SH-SY5Y (cell line): ENCODE measurements around the gene ARL10.

Source experiments
- GATA2 ChIP-seq: IDR thresholded peaks from 2 replicates; pipeline ENCODE4 v1.6.1; 2011; ENCODE audit warnings: mild to moderate bottlenecking, low read depth, low read length
- GATA3 ChIP-seq: IDR thresholded peaks from 2 replicates; pipeline ENCODE4 v1.6.1; 2011; ENCODE audit warnings: low read depth, mild to moderate bottlenecking, low read length, moderate library complexity

Gene ARL10

DNA sequence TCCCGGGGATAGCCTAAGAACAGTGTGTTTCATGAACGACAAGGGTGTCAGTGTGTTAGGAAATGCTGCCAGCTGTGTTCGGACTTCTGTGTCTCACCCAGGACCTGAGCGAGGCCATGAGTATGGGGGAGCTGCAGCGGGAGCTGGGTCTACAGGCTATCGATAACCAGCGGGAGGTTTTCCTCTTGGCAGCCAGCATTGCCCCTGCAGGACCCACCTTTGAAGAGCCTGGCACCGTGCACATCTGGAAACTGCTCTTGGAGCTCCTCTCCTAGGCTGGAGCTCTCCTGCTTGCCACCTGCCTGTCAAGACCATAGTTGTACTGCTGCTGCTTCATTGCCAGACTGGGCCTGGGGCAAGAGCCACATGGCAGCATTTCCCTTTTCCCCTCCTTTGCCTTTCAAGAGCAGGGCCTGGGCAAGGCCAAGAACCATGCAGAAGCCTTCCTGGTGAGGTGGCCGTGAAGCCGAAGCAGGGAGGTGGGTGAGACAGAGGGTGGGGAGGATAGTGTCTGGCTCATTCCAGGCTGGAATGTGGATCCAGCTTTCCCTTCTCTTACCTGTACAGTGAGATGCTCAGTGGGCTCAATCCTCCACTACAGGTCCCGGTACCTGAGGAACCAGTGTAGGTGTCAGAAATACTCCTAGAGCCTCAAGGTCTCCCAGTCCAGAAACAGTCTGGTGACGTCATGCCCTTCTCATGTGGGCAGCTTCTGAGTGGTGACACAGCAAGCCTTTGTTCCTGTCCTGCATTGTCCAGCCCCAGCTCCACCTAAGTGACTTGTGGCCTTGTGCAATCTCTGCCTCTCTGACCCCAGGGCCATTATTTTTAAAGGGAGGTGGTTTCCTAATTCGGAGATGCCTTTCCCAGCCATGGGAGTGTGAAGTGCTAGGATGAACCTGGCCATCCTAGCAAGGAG is 6.6 kb downstream of the ARL10 start:
- TF ChIP-seq GATA3 (no peak), GATA2 (no peak)

- TF ChIP-seq GATA2 (no peak), GATA3 (no peak)
These were observed 8.0 kb downstream of the ARL10 start for GRCh38 chr5:176373100-176373818.

DNA sequence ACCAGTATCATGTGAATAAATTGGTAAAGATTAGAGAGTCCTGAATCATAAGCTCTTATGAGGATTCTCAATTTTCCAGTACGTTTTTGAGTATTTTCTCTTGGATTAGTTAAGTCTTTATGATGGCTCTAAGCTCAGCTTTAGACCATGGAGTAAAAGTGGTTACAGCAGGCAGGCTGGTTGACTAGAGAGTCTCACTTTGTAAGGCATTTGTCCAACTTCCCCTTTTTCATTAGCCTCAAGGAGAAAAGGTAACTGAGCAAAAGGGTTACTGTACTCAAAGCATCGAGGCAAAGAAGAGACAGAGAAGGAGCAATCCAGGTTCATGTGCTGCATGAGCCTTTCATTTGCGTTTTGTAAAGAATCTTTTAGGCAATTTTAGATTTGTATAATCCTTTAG is 14.6 kb downstream of the ARL10 start:
- TF ChIP-seq GATA2 (no peak), GATA3 (no peak)

GRCh38 chr5:176381423-176381822 is 16.1 kb downstream of the ARL10 start:
- TF ChIP-seq GATA3: no peak
- no peak for TF ChIP-seq GATA2

DNA sequence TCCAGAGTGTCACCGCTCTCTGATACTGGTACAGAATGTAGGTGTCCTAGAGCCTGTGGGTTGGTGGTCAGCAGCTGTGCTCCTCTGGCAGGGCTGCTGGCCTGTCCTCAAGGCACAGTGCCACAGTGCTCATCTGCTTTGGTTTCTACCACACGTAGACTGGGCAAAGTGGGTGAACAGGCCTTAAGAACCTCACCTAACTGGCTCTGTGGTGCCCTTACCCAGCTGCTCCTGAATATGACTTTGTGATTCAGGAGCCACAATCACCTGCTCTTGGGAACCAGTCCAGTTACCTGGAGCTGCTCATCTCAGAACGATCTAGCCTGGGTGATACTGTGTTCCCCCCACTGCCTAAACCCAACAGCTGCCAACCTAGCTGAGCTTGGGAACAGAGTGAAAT is 16.7 kb downstream of the ARL10 start:
- TF ChIP-seq GATA2 (no peak), GATA3 (no peak)

DNA sequence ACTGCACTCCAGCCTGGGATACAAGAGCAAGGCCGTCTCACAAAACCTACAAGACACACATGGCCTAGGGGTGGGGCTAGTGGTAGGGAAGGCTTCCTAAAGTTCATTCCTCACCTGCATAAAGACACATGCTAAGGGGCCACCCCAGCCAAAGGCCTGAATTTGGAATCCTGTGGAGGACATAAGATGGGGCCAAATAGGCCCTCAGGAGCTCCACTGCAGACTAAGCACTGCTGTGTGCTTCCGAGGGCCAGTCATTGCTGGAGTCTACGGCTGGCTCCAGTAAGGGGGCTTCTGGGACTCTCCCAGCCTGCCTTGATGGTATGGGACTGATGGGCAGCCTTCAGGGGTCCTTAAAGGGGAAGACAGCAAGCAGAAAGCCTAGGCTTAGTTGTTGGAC is 17.4 kb downstream of the ARL10 start:
- no peak for TF ChIP-seq GATA3
- no peak for TF ChIP-seq GATA2

DNA sequence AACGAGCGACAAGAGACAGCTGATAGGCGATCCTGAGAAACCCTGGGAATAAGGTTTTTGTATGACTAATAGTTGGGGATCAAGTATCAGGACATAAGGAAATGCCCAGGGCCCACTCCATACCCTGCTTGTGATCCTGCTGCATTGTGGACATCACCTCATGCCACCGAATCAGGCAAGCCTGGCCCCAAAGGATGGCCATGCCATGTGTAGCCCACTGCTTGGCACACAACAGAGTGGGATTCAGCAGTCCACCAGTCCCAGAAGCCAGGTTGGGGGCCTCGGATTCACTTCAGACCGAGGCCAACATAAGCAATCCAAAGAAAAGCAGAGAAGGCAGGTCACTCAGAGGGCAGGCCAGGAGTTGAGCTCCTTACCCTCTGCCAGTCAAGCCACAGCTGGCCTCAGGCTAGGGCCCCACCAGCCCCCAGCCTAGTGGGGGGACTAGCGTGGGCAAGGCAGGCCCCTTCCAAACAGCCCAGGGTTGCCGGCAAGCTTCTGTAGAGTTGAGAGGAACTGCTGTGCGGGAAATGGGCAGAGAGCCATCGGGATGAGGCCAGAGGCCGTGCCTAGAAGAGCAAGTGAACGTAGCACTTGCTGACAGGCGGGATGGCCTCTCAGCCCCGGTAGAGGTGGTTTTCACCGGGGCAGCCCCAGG is 18.1 kb downstream of the ARL10 start:
- TF ChIP-seq GATA2: no peak

DNA sequence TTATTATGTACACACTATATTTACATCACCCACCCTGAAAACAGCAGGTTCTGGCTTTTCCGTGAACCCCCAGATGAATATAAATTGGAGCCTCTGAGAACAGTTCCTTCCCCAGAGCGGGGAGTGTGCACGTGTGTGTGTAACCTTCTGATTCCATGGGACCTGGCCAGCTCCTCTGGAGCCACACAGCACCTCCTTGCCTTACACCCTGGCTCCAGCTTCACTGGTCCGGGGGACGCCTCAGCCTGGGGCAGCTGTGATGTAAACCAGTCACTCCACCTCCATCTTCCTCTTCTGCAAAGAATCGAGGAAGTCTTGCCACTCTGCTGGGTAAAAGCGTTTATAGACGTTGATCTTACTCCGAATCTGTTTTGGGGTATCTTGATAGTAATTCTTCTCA is 18.7 kb downstream of the ARL10 start:
- no peak for TF ChIP-seq GATA3
- no peak for TF ChIP-seq GATA2

- TF ChIP-seq GATA3 (no peak), GATA2 (no peak)
These were observed 19.2 kb downstream of the ARL10 start for GRCh38 chr5:176384366-176384930.

- no peak for TF ChIP-seq GATA2
These were observed 19.7 kb downstream of the ARL10 start for GRCh38 chr5:176384991-176385390.

- TF ChIP-seq GATA2: no peak
- TF ChIP-seq GATA3: no peak
These were observed 21.2 kb downstream of the ARL10 start for GRCh38 chr5:176386491-176386890.

- TF ChIP-seq GATA2: no peak
- no peak for TF ChIP-seq GATA3
These were observed 22.2 kb downstream of the ARL10 start for GRCh38 chr5:176387384-176387925.

GRCh38 chr5:176388003-176388443 is 22.7 kb downstream of the ARL10 start:
- no peak for TF ChIP-seq GATA3
- TF ChIP-seq GATA2: no peak
